Activated CD8-positive, alpha-beta memory T cell treated with anti-CD3 and anti-CD28 coated beads for 36 hours (primary cell): ENCODE measurements around the gene PIMREG. TPM values are rescaled to one million over a fixed set of nuclear protein-coding genes. Genes with fewer than 3 reads are reported as not detected.

Experiments used
- CTCF ChIA-PET: fragments of 350-600 bp; sonication (Branson Sonifier 250); formaldehyde crosslinking; loops from one replicate; lab custom pipeline; 2021; ENCODE audit warnings: antibody characterized with exemption; lab: Charles Lee
- POLR2A ChIA-PET: fragments of 350-600 bp; sonication (Branson Sonifier 250); formaldehyde crosslinking; loops from one replicate; lab custom pipeline; 2021; ENCODE audit warnings: antibody characterized with exemption; lab: Charles Lee
- total RNA-seq, 2 experiments: library from RNA; stranded (reverse); gene quantifications; one replicate each; pipeline ENCODE4 v1.2.3, GENCODE V29; 2021

PIMREG gene
- total RNA-seq, 2 experiments from 2014 or later: 2.9 to 3.3 TPM

DNA sequence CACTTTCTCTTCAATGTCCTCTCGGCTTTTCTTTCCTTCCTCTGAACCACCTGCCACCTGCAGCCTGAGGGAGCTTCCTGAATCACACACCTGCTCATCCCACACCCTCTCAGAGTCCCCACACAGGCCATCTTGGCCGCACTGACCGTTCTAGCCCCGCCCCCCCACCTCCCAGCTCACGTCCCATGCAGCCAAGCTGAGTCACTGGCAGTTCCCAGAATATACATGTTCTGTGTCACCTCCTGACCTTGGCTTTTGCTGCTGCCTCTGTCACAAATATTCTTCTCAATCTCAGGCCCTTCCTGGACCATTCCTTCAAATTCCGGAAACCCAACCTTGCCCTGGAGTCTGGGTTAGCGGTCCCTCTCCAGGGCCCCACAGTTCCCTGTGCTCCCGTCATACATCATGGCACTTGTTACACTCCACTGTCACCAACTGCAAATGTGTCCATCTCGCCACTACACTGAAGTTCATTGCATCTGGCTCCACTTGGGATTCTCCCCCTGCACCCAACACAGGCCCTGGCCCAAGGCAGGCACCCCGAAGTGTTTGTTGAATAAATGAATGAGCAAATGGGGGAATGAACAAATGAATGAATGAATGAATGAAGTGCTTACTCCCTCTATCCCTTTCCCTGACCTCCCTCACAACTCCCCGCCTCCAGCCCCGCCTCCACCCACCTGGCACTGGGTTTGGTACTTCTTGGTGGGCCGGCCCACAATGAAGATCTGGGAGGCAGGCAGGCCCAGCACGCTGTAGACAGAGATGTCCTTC, 12.8 kb downstream of the PIMREG start:
- ChIA-PET POLR2A (no interaction called here), CTCF (no interaction called here)

DNA sequence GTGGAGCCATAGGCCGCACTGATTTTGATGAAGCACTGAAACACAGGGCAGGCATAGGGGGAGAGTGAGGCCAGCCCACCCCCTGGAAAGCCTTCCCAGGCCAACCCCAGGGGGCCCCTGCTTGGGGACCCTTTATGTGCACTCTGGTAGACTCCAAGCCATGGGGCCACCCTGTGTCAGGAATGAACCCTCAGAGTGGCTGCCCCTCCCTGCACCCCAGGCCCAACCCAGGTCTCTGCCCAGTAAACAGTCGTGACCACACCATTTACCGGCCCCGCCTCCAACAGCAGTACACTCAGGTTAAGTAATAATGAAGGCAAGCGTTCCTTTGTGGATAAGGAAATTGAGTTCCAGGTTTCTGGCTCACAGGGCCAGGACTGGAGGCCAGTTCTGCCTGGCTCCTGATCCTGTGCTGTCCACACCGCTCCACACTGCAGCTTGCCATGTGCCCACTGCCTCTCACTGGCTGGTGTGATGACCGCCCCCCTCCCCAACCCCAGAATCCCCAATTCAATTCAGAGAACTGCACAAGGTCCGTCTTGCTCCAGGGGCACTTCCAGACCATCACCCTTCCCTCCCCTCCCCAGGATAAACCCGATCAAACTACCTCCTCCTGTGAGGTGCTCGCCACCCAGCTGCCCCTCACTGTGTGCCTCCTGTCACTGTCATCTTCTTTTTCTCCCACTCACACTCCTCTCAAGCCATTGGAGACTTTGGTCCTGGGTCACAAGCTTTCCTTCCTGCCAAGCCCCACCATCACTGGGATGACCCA, 13.6 kb downstream of the PIMREG start:
- ChIA-PET POLR2A (interaction anchor here (0.6 kb wide), 1 partner anchor 193 kb away, joined by 3 read pairs; no protein-coding TSS in a partner anchor), CTCF (no interaction called here)

DNA sequence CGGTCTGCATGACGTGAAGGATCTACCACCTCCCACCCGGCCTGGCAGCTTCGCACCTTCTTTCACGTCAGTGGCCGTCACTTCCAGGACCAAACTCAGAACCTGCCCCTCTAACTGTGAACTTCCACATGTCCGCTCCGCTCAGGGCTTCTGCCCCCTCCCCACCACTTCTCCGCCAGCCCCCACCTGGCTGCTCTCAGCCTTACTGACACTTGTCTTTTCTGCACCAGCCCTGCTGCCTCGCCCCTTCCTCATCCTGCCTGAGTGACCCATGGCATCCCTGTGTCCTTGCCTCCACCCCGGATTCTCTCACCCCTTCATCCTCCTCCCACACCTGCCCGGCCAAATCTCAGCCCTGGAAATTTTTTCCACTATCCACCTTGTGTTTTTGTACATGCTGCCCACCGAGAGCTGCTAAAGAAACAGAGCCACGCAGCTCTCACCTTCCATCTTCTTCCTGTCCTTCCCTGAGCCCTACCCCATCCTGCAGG, 14.2 kb downstream of the PIMREG start:
- POLR2A ChIA-PET: interaction anchor here (0.6 kb wide), 1 partner anchor 192 kb away, joined by 3 read pairs; no protein-coding TSS in a partner anchor
- CTCF ChIA-PET: no interaction called here

DNA sequence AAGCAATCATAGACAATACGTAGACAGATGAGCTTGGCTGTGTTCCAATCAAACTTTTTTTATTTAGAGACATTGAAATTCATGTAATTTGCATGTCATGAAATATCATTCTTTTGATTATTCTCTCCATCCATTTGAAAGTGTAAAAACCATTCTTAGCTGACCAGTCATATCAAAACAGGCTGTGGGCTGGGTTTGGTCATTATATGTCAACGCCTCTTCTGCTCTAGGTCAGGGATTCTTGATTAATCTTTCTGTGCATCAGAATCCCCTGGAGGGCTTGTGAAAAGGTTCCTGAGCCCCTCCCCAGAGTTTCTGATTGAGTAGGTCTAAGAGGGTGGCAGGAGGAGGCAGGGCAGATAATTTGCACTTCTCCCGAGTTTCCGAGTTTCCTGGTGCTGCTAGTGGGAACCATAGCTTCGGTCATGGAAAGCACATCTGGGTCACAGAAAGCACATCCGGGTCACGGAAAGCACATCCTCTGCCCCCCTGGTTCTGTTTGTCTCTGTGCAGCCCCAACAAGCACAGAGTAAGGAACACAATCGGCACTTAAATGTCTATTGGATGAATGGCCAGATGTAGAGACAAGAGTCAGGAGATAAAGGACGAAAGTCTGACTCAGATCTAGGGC, 16.4 kb downstream of the PIMREG start:
- ChIA-PET POLR2A (no interaction called here), CTCF (interaction anchor here (1.4 kb wide), 1 partner anchor 13 kb away, joined by 5 read pairs; no protein-coding TSS in a partner anchor)

DNA sequence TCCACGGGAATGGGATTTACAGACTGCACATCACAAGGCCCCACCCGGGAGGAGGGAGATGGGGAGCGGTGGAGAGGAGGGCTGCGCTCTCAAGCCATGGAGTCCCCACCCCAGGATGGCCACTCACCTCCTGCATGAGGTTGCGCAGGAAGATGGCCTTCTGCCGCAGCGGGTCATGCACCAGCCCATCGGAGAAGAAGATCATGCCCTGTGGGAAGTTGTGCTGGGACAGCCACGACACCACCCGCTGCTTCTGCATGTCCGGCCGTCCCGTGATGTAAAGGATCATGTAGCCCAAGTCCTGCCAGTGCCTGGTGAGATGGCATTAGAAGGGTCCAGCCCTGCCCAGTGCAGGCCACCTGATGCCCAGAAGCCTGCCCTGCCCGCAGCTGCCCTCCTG, 17.0 kb downstream of the PIMREG start:
- CTCF ChIA-PET: no interaction called here

DNA sequence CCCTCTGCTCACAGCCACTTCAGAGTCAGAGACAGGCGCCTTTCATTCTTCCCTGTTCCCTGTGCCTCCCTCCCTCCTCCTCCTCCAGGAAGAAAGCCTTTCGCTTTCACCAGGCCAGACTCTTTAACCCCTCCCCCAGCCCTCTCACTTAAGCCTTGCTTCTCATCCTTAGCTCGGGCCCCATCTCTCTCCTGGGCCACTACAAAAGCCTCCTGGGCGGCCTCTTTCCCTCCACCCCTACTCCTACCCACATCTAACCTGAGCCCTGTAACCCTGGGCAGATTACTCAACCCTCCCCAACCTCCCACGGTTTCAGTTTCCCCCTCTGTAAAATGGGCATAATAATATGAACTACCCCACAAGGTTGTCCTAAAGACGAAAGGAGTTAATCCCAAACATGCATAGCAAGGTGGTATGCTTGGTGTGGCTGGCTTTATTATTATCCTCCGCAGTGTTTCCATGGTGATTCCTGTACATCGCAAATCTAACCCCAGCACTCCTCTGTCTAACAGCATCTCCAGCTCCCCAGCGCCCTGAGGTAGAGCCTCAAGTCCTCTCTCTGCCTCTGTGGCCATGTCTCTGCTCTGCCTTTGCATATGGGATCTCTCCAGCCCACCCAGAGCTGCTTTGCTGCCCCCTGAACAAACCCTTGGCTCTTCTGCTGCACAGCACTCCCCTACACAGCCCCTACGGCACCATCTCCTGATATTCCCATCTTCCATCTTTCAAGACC, 17.7 kb downstream of the PIMREG start:
- ChIA-PET CTCF (no interaction called here), POLR2A (no interaction called here)

More for the DNA sequence above, 17.0 kb downstream of the PIMREG start:
- POLR2A ChIA-PET: no interaction called here

DNA sequence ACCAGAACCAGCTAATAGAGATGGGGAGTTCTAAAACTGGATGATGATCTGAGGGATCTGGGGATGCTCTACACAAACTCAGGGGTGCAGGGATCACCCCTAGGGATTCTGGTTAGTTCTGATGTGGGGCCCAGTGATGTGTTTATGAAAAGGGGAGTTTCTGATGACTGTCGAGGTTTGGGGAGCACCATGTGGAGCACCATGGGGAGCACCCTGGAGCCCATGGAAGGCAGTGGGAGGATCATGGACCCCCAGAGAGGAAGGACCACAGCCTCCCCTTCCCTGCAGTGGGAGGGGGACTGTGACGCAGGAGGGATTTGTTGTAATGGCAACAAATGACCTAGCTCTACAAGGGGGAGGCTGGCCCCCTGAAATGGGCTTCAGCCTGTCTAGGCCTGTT, 18.4 kb downstream of the PIMREG start:
- ChIA-PET CTCF (no interaction called here), POLR2A (no interaction called here)

DNA sequence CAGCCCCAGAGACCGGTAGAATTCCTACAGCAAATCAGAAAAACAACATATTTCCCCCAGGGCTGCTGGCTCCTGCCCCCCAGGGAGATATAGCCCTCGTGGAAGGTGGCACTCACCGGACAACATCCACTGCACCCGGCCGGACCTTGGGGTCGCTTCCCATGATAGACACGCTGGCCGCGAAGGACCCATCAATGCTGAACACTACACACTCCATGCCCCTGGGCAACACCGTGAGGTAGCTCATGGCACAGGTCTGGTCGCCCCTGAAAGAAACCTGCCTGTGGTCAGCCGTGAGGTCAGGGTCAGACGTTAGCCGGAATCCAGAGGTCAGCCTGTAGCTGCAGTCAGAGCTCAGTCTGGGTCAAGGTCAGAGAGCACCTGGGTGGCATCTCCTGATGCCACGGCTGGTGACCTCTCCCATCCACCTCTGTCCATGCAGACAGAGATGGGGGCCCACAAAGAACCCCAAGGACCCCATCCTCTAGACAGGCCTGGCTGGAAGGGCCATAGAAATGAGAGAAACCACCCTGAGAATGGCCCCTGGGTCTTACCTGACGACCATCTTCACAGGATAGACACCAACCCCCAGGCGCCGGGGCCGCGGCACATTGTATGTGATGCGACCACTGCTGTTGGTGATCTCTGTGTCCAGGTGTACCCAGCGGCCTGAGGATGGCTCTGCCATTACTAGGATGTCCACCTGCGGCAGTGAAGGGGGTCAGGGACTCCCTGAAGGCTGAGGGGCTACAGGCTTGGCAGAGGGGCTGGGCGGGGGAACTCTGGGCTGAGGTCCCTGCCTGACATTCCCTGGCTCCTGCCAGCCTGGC, 19.6 kb downstream of the PIMREG start:
- POLR2A ChIA-PET: no interaction called here

DNA sequence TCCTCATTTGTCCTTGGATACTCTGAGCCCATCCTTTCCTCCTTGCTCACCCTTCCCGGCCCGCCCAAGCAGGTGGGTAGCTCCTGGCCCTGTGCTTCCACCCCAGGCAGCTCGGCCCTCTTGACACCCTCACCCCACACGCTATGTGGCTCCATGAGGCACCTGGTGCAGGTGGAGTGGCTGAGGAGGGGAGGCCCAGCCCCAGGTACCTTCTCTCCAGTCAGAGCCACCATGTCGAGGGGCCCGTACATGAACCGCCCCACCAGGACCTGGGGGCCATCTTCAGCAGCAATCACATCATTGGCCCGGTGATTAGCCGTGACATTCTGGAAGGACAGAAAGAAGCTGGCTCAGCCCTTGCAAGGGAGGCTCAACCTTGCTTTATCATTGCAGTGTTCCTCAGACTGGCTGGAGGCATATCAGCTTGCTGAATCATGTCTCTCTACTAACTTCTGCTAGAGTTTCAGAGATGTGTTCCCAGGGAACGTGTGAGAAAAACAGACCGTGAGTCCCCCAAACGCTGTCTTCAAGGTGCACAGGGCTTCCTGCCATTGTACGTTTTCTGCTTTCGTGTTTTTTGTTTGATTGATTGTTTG, 20.3 kb downstream of the PIMREG start:
- CTCF ChIA-PET: no interaction called here

More for the DNA sequence above, 19.6 kb downstream of the PIMREG start:
- CTCF ChIA-PET: no interaction called here

DNA sequence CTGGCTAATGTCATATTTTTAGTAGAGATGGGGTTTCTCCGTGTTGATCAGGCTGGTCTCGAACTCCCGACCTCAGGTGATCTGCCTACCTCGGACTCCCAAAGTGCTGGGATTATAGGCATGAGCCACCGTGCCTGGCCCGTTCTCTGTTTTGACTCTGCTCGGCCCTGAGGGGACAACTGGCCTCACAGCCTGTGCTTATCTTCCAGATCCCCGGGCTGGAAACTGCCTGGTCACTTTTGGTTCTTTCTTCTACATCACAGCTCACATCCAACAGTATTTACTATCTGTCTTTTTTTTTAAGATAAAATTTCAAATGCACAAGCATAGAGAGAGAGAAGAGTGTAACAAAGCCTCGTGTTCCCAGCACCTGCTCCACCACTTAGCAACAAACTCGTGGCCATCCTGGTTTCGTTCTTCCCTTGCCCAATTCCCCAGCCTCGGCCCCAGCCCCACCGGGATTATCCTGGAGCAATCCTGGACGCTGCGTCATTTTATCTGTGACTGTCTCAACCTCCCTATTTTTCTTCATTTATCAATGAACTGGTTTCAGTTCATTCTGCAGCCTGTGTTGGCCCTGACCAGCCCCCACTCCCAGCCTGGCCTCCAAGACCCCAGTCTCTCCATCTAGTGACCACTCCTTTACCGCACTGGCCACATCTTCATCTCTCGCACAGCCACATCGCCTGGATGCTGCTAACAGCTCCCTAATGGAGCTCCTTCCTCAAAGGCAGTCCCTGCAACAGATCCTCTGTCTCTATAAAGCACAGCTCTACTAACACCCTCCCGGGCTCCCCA, 21.1 kb downstream of the PIMREG start:
- ChIA-PET CTCF (no interaction called here), POLR2A (no interaction called here)

More for the DNA sequence above, 20.3 kb downstream of the PIMREG start:
- POLR2A ChIA-PET: no interaction called here

DNA sequence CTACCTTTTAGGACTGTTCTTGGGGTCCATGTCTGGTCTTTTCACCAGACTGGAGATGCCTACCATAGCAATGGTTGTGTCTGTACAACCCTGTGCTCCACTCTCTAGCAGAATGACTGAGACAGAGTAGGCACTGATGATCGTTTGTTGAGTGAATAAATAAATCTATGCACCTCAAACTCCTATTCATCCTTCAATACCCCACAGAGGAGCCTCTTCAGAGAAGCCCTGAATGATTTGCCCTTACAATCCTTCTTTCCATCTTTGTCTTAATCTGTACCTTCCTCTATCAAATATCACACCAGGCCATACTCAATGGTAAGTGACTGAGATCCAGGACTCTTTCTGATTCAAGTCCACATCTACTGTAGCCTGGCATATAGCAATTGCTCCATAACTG, 23.3 kb downstream of the PIMREG start:
- ChIA-PET CTCF (no interaction called here), POLR2A (no interaction called here)

DNA sequence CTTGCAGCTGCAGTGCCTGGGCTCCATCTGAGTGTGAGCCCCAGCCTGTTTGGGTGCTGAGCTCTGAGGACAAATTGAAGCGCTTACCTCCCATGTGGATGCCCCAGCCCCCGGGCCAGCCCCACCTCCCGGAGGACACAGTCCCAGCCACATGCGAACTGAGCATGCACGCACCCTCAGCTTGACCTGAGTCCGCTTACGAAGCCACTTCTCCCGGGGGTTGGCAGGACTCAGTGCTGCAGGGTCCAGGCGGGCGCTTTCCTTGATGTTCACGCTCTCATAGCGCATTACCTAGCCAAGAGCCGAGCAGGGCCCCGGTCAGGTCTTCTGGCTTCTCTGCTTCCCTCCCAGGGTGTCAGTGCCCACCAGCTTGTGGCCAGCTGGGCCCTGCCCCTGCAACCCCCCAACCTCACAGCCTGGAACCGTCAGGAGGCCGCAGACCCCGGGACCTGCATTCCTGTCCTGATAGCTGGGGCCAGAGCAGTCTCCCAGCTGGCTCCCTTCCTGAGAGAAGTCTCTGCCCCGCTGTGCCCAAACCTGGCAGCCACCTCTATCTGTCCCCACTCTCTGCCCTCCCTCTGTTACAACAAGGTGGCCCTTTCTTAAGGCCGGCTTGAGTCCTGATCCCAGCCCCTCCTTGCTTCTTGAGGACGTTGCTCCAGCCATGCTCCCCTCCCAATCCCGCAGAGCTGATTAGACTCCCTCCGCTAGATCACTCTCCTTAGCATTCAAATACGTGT, 24.0 kb downstream of the PIMREG start:
- CTCF ChIA-PET: no interaction called here

DNA sequence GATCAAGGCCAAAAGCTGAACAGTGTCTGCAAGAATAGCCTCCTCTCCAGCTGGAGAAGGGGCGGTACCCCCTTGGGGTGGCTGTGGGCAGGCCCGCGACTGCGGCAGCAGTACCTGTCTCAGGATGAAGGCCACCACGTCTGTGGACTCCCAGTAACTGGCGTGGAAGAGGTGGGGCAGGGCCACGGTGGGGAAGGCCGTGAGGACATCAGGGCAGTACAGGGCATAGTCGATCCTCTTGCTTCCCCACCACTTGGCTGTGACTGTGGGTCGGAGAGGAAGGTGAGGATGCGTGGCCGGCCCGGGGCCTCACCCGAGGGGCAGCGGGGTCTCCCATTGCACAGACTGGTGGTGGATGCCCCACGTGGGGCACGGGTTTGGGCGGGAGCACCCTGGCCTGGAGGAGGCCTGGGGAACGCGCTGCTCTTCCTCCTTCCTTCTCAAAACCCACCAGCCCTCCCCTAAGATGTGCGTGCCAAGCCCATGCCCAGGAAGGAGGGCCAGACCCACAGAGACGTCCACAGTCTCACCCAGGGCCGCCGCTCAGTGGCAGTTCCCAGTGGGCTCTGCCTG, 26.0 kb downstream of the PIMREG start:
- POLR2A ChIA-PET: no interaction called here
- CTCF ChIA-PET: no interaction called here

More for the DNA sequence above, 24.0 kb downstream of the PIMREG start:
- POLR2A ChIA-PET: no interaction called here

DNA sequence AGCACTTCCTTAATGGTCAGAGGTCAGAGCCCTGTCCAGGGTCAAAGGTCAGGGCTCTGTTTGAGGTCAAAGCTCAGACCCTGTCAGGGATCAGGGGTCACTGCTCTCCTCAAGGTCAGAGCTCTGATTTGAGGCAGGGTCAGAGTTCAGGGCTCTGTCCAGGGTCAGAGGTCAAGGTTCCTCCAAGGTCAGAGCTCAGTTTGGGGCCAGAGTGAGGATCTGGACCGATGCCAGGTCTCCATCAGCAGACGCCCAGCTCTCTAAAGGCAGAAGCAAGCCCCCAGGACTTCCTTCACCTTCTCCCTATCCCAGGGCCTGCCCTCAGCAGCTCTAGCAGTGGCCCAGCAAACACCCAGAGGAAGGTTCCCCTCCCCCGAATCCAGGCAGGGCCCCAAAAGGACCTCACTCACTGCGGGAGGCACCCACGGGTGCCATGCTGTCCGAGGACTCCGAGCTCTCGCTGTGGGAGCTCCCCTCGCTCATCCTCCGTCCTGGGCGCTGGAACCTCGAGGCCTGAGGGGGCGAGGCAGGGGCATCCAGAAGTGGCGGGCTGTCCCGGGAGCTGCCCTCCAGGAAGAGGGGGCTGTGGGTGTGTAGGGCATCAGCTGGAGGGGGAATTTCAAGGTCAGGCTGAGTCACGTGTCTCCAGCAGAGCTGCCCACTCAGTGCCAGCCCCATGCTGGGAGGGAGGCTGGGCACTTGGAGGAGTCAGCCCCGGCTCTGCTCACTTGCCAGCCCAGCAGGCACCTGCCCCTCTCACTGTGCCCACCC, 26.7 kb downstream of the PIMREG start:
- ChIA-PET CTCF (no interaction called here), POLR2A (no interaction called here)
